Measurements from ENCODE around the gene GJD3.

GJD3 gene

GRCh38 chr17:40319651-40320540, 44.6 kb downstream of the GJD3 start:
- DNase-seq (ENCODE audit: low read depth), result no peak
- TF ChIP-seq CTCF (IDR thresholded peaks at IDR 0.05; ENCODE audit: insufficient read depth, low read depth, low read length, missing control alignments), result no peak
- H3K4me3 ChIP-seq (ENCODE audit: low read depth, low read length), result peak overlapping the region; percentile 96

GRCh38 chr17:40318830-40319391, 45.6 kb downstream of the GJD3 start:
- no peak for DNase-seq (ENCODE audit: low read depth)
- H3K4me3 ChIP-seq (ENCODE audit: low read depth, low read length), result peak overlapping the region; percentile 96
- TF ChIP-seq CTCF (IDR thresholded peaks at IDR 0.05; ENCODE audit: insufficient read depth, low read depth, low read length, missing control alignments), result no peak

GRCh38 chr17:40317880-40318829, 46.4 kb downstream of the GJD3 start:
- H3K4me3 ChIP-seq (ENCODE audit: low read depth, low read length), result peak overlapping the region; percentile 96
- no peak for TF ChIP-seq CTCF (IDR thresholded peaks at IDR 0.05; ENCODE audit: insufficient read depth, low read depth, low read length, missing control alignments)
- DNase-seq (ENCODE audit: low read depth), result peak; percentile 96

- H3K4me3 ChIP-seq (ENCODE audit: low read depth, low read length), result peak overlapping the region; percentile 96
- DNase-seq (ENCODE audit: low read depth), result peak; percentile 67
- peak; percentile 82 for TF ChIP-seq CTCF (IDR thresholded peaks at IDR 0.05; ENCODE audit: insufficient read depth, low read depth, low read length, missing control alignments)
Observed at GRCh38 chr17:40317345-40317873, 47.1 kb downstream of the GJD3 start.

GRCh38 chr17:40316571-40317344, 47.8 kb downstream of the GJD3 start:
- DNase-seq (ENCODE audit: low read depth), result no peak
- peak overlapping the region; percentile 96 for H3K4me3 ChIP-seq (ENCODE audit: low read depth, low read length)
- TF ChIP-seq CTCF (IDR thresholded peaks at IDR 0.05; ENCODE audit: insufficient read depth, low read depth, low read length, missing control alignments), result no peak

Data from GM12865 (cell line).